ENCODE data around the gene KIRREL3. TPM values are rescaled to one million over a fixed set of nuclear protein-coding genes. Genes with fewer than 3 reads are reported as not detected.
A peak's percentile ranks its signal among the peaks of the same experiment; 100 is the strongest.

Gene KIRREL3
- total and polyA plus RNA-seq, 2 of the 8 experiments (the other 6 are each of a cell fraction or from before 2014, with no cell fraction given): 0.29 to 0.32 TPM

DNA sequence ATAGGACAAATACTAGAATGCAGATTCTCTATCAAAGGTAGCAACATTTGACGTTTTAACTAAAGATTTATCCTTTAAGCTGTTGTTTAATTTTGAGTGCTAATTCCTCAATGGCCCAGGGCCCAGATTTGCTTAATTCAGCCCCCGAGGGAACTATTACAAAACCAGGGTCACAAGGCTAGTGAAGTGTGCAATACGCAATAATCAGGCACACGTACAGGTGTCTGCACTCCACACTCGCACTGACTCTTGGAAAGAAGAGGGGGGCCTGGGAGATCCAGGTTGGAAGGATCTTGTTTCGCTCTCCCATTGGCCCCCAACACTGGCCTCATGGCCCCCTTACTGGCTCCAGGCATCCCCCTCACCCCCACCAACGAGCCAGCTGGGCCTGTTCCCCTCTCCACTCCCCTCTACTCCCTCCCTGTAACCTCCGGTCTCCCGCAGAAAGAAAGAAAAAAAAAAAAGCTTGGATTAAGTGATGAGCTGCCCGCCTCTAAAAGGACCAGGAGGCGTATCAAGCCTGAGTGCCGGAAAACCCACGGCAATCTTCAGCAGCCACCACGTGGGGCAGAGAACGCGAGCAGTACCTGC lies 2.2 kb upstream of the KIRREL3 start:
- H2BK15ac ChIP-seq (ENCODE audit: low read length): no peak overlapping the region
- FAIRE-seq (no peak), DNase-seq (ENCODE audit: low read depth in 1 of 2, low spot score in 2 of 2) (no peak)
- no peak overlapping the region for H2AK5ac ChIP-seq (ENCODE audit: low read depth, low read length)
- H3K27ac ChIP-seq (ENCODE audit: low read depth, low read length): no peak overlapping the region
- no peak overlapping the region for H3K56ac ChIP-seq (replicated peaks; ENCODE audit: insufficient read length, low read depth, low read length)
- no peaks in the 10 kb centered on the region for H3K79me1 ChIP-seq (ENCODE audit: low read depth, low read length)
- peak overlapping the region; percentile 88 for H3K18ac ChIP-seq (ENCODE audit: extremely low read depth, low read length)
- H3K9me3 ChIP-seq (ENCODE audit: insufficient read depth in 2 of 2, low read depth in 1 of 2, low read length in 1 of 2): no peaks in the 10 kb centered on the region
- H3K4me1 ChIP-seq (replicated peaks in 1 of 4; ENCODE audit: control insufficient read depth in 3 of 4, insufficient read depth in 4 of 4, low read length in 3 of 4): peaks cover 3 to 11% (median 8%) of the 10 kb centered on the region in 4 experiments; a peak in 6 of 7 replicates
- H3K27me3 ChIP-seq (replicated peaks in 1 of 4; ENCODE audit: control insufficient read depth in 3 of 4, extremely low read depth in 1 of 4, insufficient read depth in 3 of 4, low read length in 3 of 4): peaks cover 32 to 65% (median 51%) of the 10 kb centered on the region in 4 experiments
- H2BK5ac ChIP-seq (ENCODE audit: low read depth, low read length): no peak overlapping the region
- no peaks in the 10 kb centered on the region for H4K20me1 ChIP-seq (replicated peaks in 1 of 2; ENCODE audit: control insufficient read depth in 1 of 2, insufficient read depth in 2 of 2, low read length in 2 of 2)
- H4K5ac ChIP-seq (ENCODE audit: insufficient read length, low read depth, low read length): peak overlapping the region; percentile 3
- 0 out of 2 replicates have a peak overlapping the region, but pooled peaks have one; percentile 66 for H2AFZ ChIP-seq (ENCODE audit: low read length)
- no peak overlapping the region for H3K23ac ChIP-seq (ENCODE audit: insufficient read length)
- H2BK20ac ChIP-seq (ENCODE audit: low read length): no peak overlapping the region
- H3K4me3 ChIP-seq (ENCODE audit: extremely low read depth in 1 of 4, insufficient read depth in 2 of 4, low read depth in 3 of 4, low read length in 4 of 4): peak overlapping the region; percentile 46 to 74 (median 62)
- CTCF ChIA-PET (ENCODE audit: partially characterized antibody): interaction anchor here (0.6 to 7.7 kb wide), 10 partner anchors 13 to 510 kb away, joined by 3 to 55 read pairs (median 4); no protein-coding TSS in a partner anchor
- H2BK12ac ChIP-seq (ENCODE audit: low read depth, low read length): no peak overlapping the region; the same call in 1 of the 2 replicates
- peaks cover 9% of the 10 kb centered on the region; the same call in 1 of the 2 replicates for H3K23me2 ChIP-seq (ENCODE audit: low read depth, low read length)
- no peak overlapping the region; a peak in 1 of 7 replicates for H3K9ac ChIP-seq (replicated peaks in 1 of 4; ENCODE audit: extremely low read depth in 1 of 4, low read depth in 3 of 4, low read length in 3 of 4)
- no peak overlapping the region for H4K91ac ChIP-seq (replicated peaks; ENCODE audit: insufficient read length, low read length)
- TF ChIP-seq SIRT6 (IDR thresholded peaks at IDR 0.05; ENCODE audit: low read length): no peak
- TF ChIP-seq KDM5A (IDR thresholded peaks at IDR 0.05; ENCODE audit: low read length): no peak
- TF ChIP-seq TAF1 (IDR thresholded peaks at IDR 0.05; ENCODE audit: low read depth, low read length): no peak
- no peak for TF ChIP-seq SAP30 (IDR thresholded peaks at IDR 0.05; ENCODE audit: insufficient read depth, insufficient replicate concordance, low read length)
- no peak for TF ChIP-seq RNF2 (IDR thresholded peaks at IDR 0.05; ENCODE audit: borderline replicate concordance, low read depth, low read length, missing control alignments, poor library complexity, severe bottlenecking)
- TF ChIP-seq HDAC2 (IDR thresholded peaks at IDR 0.05; ENCODE audit: borderline replicate concordance in 1 of 2, low read depth in 2 of 2, low read length in 2 of 2): no peak
- no peak for TF ChIP-seq TEAD4 (IDR thresholded peaks at IDR 0.05; ENCODE audit: low read depth, low read length)
- no peak overlapping the region for H3K14ac ChIP-seq (ENCODE audit: insufficient read length)
- peak overlapping the region; percentile 68 to 79 for H3K4me2 ChIP-seq (ENCODE audit: insufficient read depth in 1 of 2, low read depth in 2 of 2, low read length in 2 of 2)
- no peak overlapping the region; the same call in 1 of the 2 replicates for H4K8ac ChIP-seq (ENCODE audit: extremely low read depth, insufficient read depth, low read length)
- no peak overlapping the region for H2BK120ac ChIP-seq (replicated peaks; ENCODE audit: low read depth, low read length)
- no peak overlapping the region for H3K4ac ChIP-seq (replicated peaks; ENCODE audit: insufficient read length, low read depth, low read length)
- no peaks in the 10 kb centered on the region for H3K79me2 ChIP-seq (ENCODE audit: control insufficient read depth in 1 of 2, insufficient read depth in 2 of 2, low read length in 2 of 2)
- WGBS, 2 experiments (ENCODE audit: extremely low coverage in 1 of 2, insufficient coverage in 1 of 2, insufficient read length in 1 of 2, insufficient replicate concordance in 2 of 2, low coverage in 1 of 2, low lambda C conversion rate in 2 of 2, missing lambda C conversion rate in 1 of 2): 24% methylated on average over 16 of the region's 16 CpGs; no CpG with 5 or more reads in 1 of the 2 experiments
- H3K36me3 ChIP-seq (ENCODE audit: control insufficient read depth in 2 of 4, insufficient read depth in 4 of 4, low read length in 3 of 4): no peaks in the 10 kb centered on the region
- POLR2A ChIA-PET (ENCODE audit: partially characterized antibody): no interaction called here

Measured in H1 (cell line).